Gastroesophageal sphincter (tissue), 4 donors: ENCODE data around the gene ZNRF3. TPM values are rescaled to one million over a fixed set of nuclear protein-coding genes. Genes with fewer than 3 reads are reported as not detected.

Source experiments
- ATAC-seq: fragments of 150-250 bp; one replicate; pipeline ENCODE4 v1.9.1; 2016; ENCODE audit warnings: mild to moderate bottlenecking, moderate library complexity
- H3K27ac ChIP-seq, 4 donors: fragments of 200-600 bp; sonication (generic) in 3 of 4; 1 replicate in 3 of 4; 2 replicates in 1 of 4; pipeline ENCODE4 v1.5.1; 2016 to 2019
- H3K27me3 ChIP-seq: fragments of 200-600 bp; sonication (generic); one replicate; pipeline ENCODE4 v1.5.1; 2019
- H3K36me3 ChIP-seq, 2 donors: fragments of 200-600 bp; sonication (generic); one replicate each; pipeline ENCODE4 v1.5.1; 2019; ENCODE audit warnings: control low read depth in 1 of 2
- H3K4me1 ChIP-seq, 3 donors: fragments of 200-600 bp; sonication (generic); 1 replicate in 2 of 3; 2 replicates in 1 of 3; pipeline ENCODE4 v1.5.1; 2016 to 2019; ENCODE audit warnings: control low read depth in 2 of 3
- H3K4me3 ChIP-seq, 2 donors: fragments of 200-600 bp; sonication (generic); one replicate each; pipeline ENCODE4 v1.5.1; 2019; ENCODE audit warnings: mild to moderate bottlenecking in 1 of 2, moderate library complexity in 1 of 2
- H3K9me3 ChIP-seq, 3 donors: fragments of 200-600 bp; sonication (generic); one replicate each; pipeline ENCODE4 v1.5.1; 2017 to 2019; ENCODE audit warnings: control low read depth in 2 of 3
- EP300 ChIP-seq: sonication (generic); formaldehyde crosslinking; IDR thresholded peaks from one replicate; pipeline ENCODE4 v1.6.1; 2017; ENCODE audit warnings: antibody characterized with exemption, mild to moderate bottlenecking
- POLR2A ChIP-seq, 2 donors: fragments of 450-650 bp; IDR thresholded peaks; one replicate each; pipeline ENCODE4 v1.6.1; 2017; ENCODE audit warnings: antibody characterized with exemption in 2 of 2, mild to moderate bottlenecking in 2 of 2, moderate library complexity in 1 of 2
- POLR2AphosphoS5 ChIP-seq: sonication (generic); formaldehyde crosslinking; IDR thresholded peaks from one replicate; pipeline ENCODE4 v1.6.1; 2017; ENCODE audit warnings: antibody characterized with exemption
- WGBS, 2 donors: methylation state at CpG; one replicate each; pipeline ENCODE4 v1.1.5; 2018; ENCODE audit warnings: low coverage in 1 of 2; 5-methylcytosine and 5-hydroxymethylcytosine counted together
- total RNA-seq, 4 donors: library from RNA; depleted of rRNA; stranded (reverse); fragments of >200 nt; gene quantifications; one replicate each; pipeline ENCODE4 v1.1.0, GENCODE V29; 2016
- TF ChIP-seq, protein P1 (sequence below), 4 experiments: fragments of 200-600 bp in 2 of 4; fragments of 450-650 bp in 2 of 4; sonication (generic) in 1 of 4; IDR thresholded peaks; one replicate each; pipeline ENCODE4 v1.5.1; 2017 to 2019; ENCODE audit warnings: antibody characterized with exemption in 4 of 4, mild to moderate bottlenecking in 2 of 4, moderate library complexity in 2 of 4

Gene ZNRF3
- total RNA-seq, 4 donors from 2014 or later: 14.8 to 27.7 (median 19.8) TPM

DNA sequence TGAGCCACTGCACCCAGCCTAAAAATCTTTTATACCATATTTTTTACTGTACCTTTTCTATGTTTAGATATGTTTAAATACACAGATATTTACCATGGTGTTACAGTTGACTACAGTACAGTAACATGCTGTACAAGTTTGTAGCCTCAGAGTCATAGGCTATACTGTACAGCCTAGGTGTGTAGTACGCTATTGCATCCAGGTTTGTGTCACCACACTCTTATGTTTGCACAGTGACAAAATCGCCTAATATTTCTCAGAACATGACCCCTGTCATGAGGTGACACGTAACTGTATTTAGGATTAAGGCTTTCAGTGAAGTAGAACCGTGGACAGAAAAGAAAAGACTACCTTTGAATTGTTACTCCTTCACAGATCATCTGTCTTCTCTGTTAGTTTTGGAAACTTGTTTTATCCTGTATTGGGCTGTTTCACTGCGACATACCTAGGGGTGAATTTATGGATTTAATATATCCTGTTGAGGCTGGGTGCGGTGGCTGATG is 83.8 kb downstream of the ZNRF3 start:
- H3K27ac ChIP-seq: no peak overlapping the region
- no peaks in the 10 kb centered on the region for H3K9me3 ChIP-seq
- WGBS, 2 donors: 93 to 95% methylated on average over 4 to 5 of the region's 6 CpGs
- no peak overlapping the region for H3K4me3 ChIP-seq
- H3K4me1 ChIP-seq: no peaks in the 10 kb centered on the region
- H3K36me3 ChIP-seq: no peaks in the 10 kb centered on the region
- no peak for ATAC-seq
- no peaks in the 10 kb centered on the region for H3K27me3 ChIP-seq
- TF ChIP-seq, protein P1, sequence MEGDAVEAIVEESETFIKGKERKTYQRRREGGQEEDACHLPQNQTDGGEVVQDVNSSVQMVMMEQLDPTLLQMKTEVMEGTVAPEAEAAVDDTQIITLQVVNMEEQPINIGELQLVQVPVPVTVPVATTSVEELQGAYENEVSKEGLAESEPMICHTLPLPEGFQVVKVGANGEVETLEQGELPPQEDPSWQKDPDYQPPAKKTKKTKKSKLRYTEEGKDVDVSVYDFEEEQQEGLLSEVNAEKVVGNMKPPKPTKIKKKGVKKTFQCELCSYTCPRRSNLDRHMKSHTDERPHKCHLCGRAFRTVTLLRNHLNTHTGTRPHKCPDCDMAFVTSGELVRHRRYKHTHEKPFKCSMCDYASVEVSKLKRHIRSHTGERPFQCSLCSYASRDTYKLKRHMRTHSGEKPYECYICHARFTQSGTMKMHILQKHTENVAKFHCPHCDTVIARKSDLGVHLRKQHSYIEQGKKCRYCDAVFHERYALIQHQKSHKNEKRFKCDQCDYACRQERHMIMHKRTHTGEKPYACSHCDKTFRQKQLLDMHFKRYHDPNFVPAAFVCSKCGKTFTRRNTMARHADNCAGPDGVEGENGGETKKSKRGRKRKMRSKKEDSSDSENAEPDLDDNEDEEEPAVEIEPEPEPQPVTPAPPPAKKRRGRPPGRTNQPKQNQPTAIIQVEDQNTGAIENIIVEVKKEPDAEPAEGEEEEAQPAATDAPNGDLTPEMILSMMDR (IDR thresholded peaks at IDR 0.05): no peak
- TF ChIP-seq EP300 (no peak), POLR2A (IDR thresholded peaks at IDR 0.05) (no peak), POLR2AphosphoS5 (no peak)

DNA sequence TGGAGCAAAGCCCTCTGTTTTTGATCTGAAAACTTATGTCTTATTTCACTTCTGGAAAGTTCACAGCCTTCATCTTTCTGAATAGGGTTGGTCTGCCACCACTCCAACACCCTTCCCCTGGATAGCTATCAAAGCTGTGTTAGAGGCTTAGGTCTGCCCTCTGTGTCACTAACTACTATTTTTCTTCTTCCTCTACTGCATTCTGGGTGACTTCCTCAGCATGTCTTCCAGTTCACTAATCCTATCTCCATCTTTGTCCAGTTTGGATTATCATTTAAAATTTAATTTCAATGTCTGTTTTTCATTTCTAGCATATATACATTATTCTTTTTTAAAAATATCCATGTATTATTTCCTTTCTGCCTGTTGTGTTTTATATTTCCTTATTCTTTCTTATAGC is 84.6 kb downstream of the ZNRF3 start:
- H3K4me3 ChIP-seq: no peak overlapping the region
- no peaks in the 10 kb centered on the region for H3K27me3 ChIP-seq
- no peaks in the 10 kb centered on the region for H3K9me3 ChIP-seq
- H3K27ac ChIP-seq: no peak overlapping the region
- no peak for ATAC-seq
- H3K4me1 ChIP-seq: no peaks in the 10 kb centered on the region
- H3K36me3 ChIP-seq: no peaks in the 10 kb centered on the region
- TF ChIP-seq EP300 (no peak), POLR2AphosphoS5 (no peak), POLR2A (IDR thresholded peaks at IDR 0.05) (no peak)
- TF ChIP-seq, protein P1 (IDR thresholded peaks at IDR 0.05): no peak

DNA sequence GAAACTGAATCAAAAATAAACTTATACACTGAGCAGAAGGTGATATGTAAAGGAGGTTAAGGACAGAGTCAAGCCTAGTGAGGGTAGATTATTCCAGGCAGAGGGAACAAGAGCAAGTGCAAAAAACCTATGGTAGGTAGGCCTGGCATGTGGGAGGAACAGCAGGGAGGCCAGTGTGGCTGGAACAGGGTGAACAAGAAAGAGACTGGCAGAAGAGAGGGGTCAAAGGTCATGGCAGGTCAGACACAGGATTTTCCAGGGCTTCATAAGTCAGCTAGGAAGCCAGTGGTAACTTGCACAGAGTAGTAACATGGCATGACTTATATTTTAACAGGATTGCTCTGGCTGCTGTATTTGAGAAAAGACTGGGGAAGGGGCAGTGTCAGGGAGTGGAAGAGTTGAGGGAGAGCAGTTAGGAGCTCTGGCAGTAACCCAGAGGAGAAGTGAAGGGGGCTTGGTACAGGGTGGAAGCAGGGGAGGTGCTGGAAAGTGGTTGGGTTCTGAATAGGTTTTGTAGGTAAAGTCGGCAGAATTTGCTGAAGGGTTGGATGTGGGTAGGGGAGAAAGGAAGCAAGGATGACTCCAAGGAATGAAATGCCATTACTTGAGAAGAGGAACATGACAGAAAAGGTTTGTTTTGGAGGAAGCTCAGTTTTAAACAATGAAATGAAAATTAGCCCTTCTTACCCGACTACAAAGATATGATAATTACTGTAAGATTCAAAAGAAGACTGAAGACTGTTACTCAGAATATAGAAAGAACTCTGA is 86.2 kb downstream of the ZNRF3 start:
- H3K27ac ChIP-seq: no peak overlapping the region
- H3K36me3 ChIP-seq: no peaks in the 10 kb centered on the region
- H3K4me1 ChIP-seq: no peaks in the 10 kb centered on the region
- ATAC-seq: no peak
- WGBS, 2 donors: 78 to 80% methylated on average over 1 to 2 of the region's 2 CpGs
- H3K9me3 ChIP-seq: no peaks in the 10 kb centered on the region
- TF ChIP-seq POLR2AphosphoS5 (no peak), EP300 (no peak), POLR2A (IDR thresholded peaks at IDR 0.05) (no peak)
- TF ChIP-seq, protein P1 (IDR thresholded peaks at IDR 0.05): no peak
- H3K27me3 ChIP-seq: no peaks in the 10 kb centered on the region
- H3K4me3 ChIP-seq: no peak overlapping the region

DNA sequence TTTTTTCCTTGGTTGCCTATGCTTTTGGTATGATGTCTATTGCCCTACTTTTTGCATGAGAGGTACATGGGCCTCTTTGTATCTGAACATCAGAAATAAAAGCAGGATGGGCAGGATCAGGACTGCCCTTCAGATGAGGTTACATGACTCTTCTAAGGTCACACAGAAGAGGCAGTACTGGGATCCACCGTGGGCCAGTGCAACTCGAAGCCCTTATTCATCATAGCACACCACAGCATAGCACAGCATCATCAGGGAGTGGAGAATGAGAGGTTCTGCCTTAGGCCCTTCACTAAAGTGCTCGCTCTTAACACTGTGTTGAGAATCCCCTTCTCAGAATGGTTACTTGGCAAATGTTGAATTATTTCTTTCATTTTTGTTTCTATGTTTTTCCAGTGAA is 90.0 kb downstream of the ZNRF3 start:
- TF ChIP-seq, protein P1 (IDR thresholded peaks at IDR 0.05): no peak
- TF ChIP-seq POLR2AphosphoS5: no peak
- TF ChIP-seq EP300: no peak
- no peak for TF ChIP-seq POLR2A (IDR thresholded peaks at IDR 0.05)

DNA sequence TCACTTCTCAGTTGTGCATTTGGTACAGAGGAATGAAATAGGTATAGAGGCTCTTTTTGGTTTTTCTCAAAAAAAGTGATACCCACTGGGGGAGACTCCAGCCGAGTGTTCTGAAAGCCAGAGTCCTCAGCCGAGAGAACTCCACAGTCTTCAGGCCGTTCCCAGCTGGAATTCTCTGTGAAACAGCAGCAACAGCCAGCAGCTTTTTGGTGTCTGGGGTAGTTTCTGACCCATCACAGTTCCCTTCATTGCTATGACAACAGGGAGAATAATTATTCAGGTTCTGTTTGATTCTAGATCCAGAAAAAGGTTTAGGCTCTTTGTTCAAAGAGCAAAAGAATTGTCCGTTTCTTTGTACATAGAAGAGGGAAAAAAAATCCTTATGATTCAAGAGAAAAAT is 93.7 kb downstream of the ZNRF3 start:
- Histone ChIP-seq H3K4me1 (peaks cover 0 to 27% (median 12%) of the 10 kb centered on the region in 3 donors), H3K9me3 (no peaks in the 10 kb centered on the region), H3K4me3 (peak overlapping the region; percentile 21 to 26), H3K27me3 (no peaks in the 10 kb centered on the region), H3K36me3 (no peaks in the 10 kb centered on the region), H3K27ac (peak overlapping the region in 2 of 4 donors; percentile 24 to 45)
- no peak for TF ChIP-seq POLR2A (IDR thresholded peaks at IDR 0.05)
- TF ChIP-seq, protein P1 (IDR thresholded peaks at IDR 0.05): no peak
- no peak for TF ChIP-seq EP300
- TF ChIP-seq POLR2AphosphoS5: no peak
- ATAC-seq: no peak
- 15 to 55% methylated on average over 3 to 4 of the region's 4 CpGs for WGBS, 2 donors

More for the DNA sequence above, 90.0 kb downstream of the ZNRF3 start:
- no peaks in the 10 kb centered on the region for H3K9me3 ChIP-seq
- no peaks in the 10 kb centered on the region for H3K36me3 ChIP-seq
- no peak for ATAC-seq
- H3K27ac ChIP-seq: no peak overlapping the region
- H3K4me1 ChIP-seq: peaks cover 0 to 23% (median 11%) of the 10 kb centered on the region in 3 donors
- H3K27me3 ChIP-seq: no peaks in the 10 kb centered on the region
- WGBS, 2 donors: 94% methylated on average over 2 of the region's 3 CpGs; no CpG with 5 or more reads in 1 of the 2 donors
- no peak overlapping the region for H3K4me3 ChIP-seq
